GM23248 (cell line): ENCODE results near the gene EVPL. TPM values are rescaled to one million over a fixed set of nuclear protein-coding genes. Genes with fewer than 3 reads are reported as not detected.

Experiments used
- DNase-seq: peaks from one replicate; pipeline ENCODE4 v3.0.0-alpha.2; 2015
- H2AFZ ChIP-seq: fragments of 200-600 bp; sonication (generic); 2 replicates; pipeline ENCODE4 v1.6.1; 2016; ENCODE audit warnings: antibody characterized with exemption
- H3F3A ChIP-seq: fragments of 200-600 bp; sonication (generic); 2 replicates; pipeline ENCODE4 v1.6.1; 2016; ENCODE audit warnings: mild to moderate bottlenecking, antibody characterized with exemption, mixed run types; ENCODE audit not compliant: insufficient read depth
- H3K27ac ChIP-seq: fragments of 200-600 bp; sonication (generic); 2 replicates; pipeline ENCODE4 v1.5.1; 2016; ENCODE audit warnings: mild to moderate bottlenecking
- H3K27me3 ChIP-seq: fragments of 200-600 bp; sonication (generic); replicated peaks from 2 replicates; pipeline ENCODE4 v1.6.1; 2016; ENCODE audit warnings: mild to moderate bottlenecking; ENCODE audit not compliant: insufficient read depth
- H3K36me3 ChIP-seq: fragments of 200-600 bp; sonication (generic); 2 replicates; pipeline ENCODE4 v1.6.1; 2016; ENCODE audit warnings: low read depth, mild to moderate bottlenecking
- H3K4me1 ChIP-seq: fragments of 200-600 bp; sonication (generic); 2 replicates; pipeline ENCODE4 v1.6.1; 2016; ENCODE audit warnings: mild to moderate bottlenecking; ENCODE audit not compliant: insufficient read depth
- H3K4me2 ChIP-seq: fragments of 200-600 bp; sonication (generic); one replicate; pipeline ENCODE4 v1.6.1; 2016; ENCODE audit warnings: mild to moderate bottlenecking; ENCODE audit not compliant: unreplicated experiment
- H3K4me3 ChIP-seq: fragments of 200-600 bp; sonication (generic); 2 replicates; pipeline ENCODE4 v1.5.1; 2016; ENCODE audit warnings: mild to moderate bottlenecking
- H3K79me2 ChIP-seq: fragments of 200-600 bp; sonication (generic); 2 replicates; pipeline ENCODE4 v1.6.1; 2016; ENCODE audit warnings: mild to moderate bottlenecking; ENCODE audit not compliant: insufficient read depth
- H3K9ac ChIP-seq: fragments of 200-600 bp; sonication (generic); 2 replicates; pipeline ENCODE4 v1.6.1; 2016; ENCODE audit warnings: mild to moderate bottlenecking
- H3K9me2 ChIP-seq: fragments of 200-600 bp; sonication (generic); 2 replicates; pipeline ENCODE4 v1.6.1; 2016; ENCODE audit warnings: mixed run types, mild to moderate bottlenecking, moderate library complexity; ENCODE audit not compliant: insufficient read depth
- H3K9me3 ChIP-seq: fragments of 200-600 bp; sonication (generic); one replicate; pipeline ENCODE4 v1.6.1; 2017; ENCODE audit warnings: low read depth
- H4K20me1 ChIP-seq: fragments of 200-600 bp; sonication (generic); 2 replicates; pipeline ENCODE4 v1.6.0; 2016; ENCODE audit not compliant: insufficient read depth
- EZH2 ChIP-seq: fragments of 200-600 bp; sonication (generic); IDR thresholded peaks from 2 replicates; pipeline ENCODE4 v1.6.1; 2018; ENCODE audit warnings: antibody characterized with exemption, mild to moderate bottlenecking; ENCODE audit not compliant: insufficient read depth, poor library complexity, severe bottlenecking
- EZH2phosphoT487 ChIP-seq: fragments of 200-600 bp; sonication (generic); IDR thresholded peaks from 2 replicates; pipeline ENCODE4 v1.6.1; 2018; ENCODE audit warnings: antibody characterized with exemption, moderate library complexity, mild to moderate bottlenecking, low read depth; ENCODE audit not compliant: insufficient read depth
- whole genome bisulfite sequencing, 2 experiments: methylation state at CpG; one replicate each; pipeline ENCODE4 v1.1.6; 2015 to 2017; ENCODE audit warnings: low lambda C conversion rate in 2 of 2, low coverage in 1 of 2; ENCODE audit errors: missing lambda C conversion rate in 2 of 2; 5-methylcytosine and 5-hydroxymethylcytosine counted together
- in situ Hi-C: fragments of 300-500 bp; cut with MboI; formaldehyde crosslinking; loops from 2 replicates; pipeline ENCODE4 v1.15.0; 2020
- polyA plus RNA-seq: library from polyadenylated mRNA; unstranded; fragments of >200 nt; fragmentation: Nextera tagmentation; extraction: Ambion mirVana; gene quantifications from 2 replicates; pipeline ENCODE4 v1.2.1, GENCODE V29; 2016
- total RNA-seq: library from RNA; depleted of rRNA; stranded (reverse); fragments of >200 nt; shearing (Covaris generic); gene quantifications from 2 replicates; pipeline ENCODE4 v1.2.3, GENCODE V29; 2014

EVPL gene
- total and polyA plus RNA-seq, 2 experiments from 2014 or later: not detected

- Histone ChIP-seq H3K9me2 (no peaks in the 10 kb centered on the region), H3K27me3 (no peaks in the 10 kb centered on the region), H3K4me3 (no peak overlapping the region), H3F3A (no peaks in the 10 kb centered on the region), H3K27ac (no peak overlapping the region), H3K79me2 (no peaks in the 10 kb centered on the region), H3K4me1 (no peaks in the 10 kb centered on the region), H2AFZ (no peak overlapping the region), H4K20me1 (no peaks in the 10 kb centered on the region), H3K4me2 (no peak overlapping the region), H3K9ac (no peak overlapping the region), H3K9me3 (no peaks in the 10 kb centered on the region), H3K36me3 (no peaks in the 10 kb centered on the region)
- TF ChIP-seq EZH2: no peak
- no peak for TF ChIP-seq EZH2phosphoT487
- in situ Hi-C loops: no loop called here
- peak; percentile 67 for DNase-seq
- WGBS, 2 experiments: 42 to 44% methylated on average over 16 of the region's 16 CpGs
Observed at GRCh38 chr17:76005263-76006149, 21.6 kb downstream of the EVPL start.

- Histone ChIP-seq H3K4me3 (no peak overlapping the region), H3K79me2 (no peaks in the 10 kb centered on the region), H3K9me3 (no peaks in the 10 kb centered on the region), H3K36me3 (no peaks in the 10 kb centered on the region), H3K9ac (no peak overlapping the region), H3K27ac (no peak overlapping the region), H4K20me1 (no peaks in the 10 kb centered on the region), H3F3A (no peaks in the 10 kb centered on the region), H3K4me2 (no peak overlapping the region), H2AFZ (no peak overlapping the region), H3K9me2 (no peaks in the 10 kb centered on the region), H3K4me1 (no peaks in the 10 kb centered on the region), H3K27me3 (no peaks in the 10 kb centered on the region)
- no peak for DNase-seq
- no peak for TF ChIP-seq EZH2phosphoT487
- TF ChIP-seq EZH2: no peak
- 69 to 79% methylated on average over 7 to 8 of the region's 8 CpGs for WGBS, 2 experiments
- in situ Hi-C loops: no loop called here
Observed at GRCh38 chr17:76004750-76005262, 22.3 kb downstream of the EVPL start.

GRCh38 chr17:76003915-76004314 lies 23.2 kb downstream of the EVPL start:
- no peaks in the 10 kb centered on the region for H3K4me1 ChIP-seq
- H3K9ac ChIP-seq: no peak overlapping the region
- no peak for DNase-seq
- WGBS, 2 experiments: 78 to 80% methylated on average over 6 of the region's 6 CpGs
- no peaks in the 10 kb centered on the region for H3K36me3 ChIP-seq
- no peaks in the 10 kb centered on the region for H3K27me3 ChIP-seq
- H3F3A ChIP-seq: no peaks in the 10 kb centered on the region
- H4K20me1 ChIP-seq: no peaks in the 10 kb centered on the region
- no peak overlapping the region for H3K4me3 ChIP-seq
- no peak for TF ChIP-seq EZH2phosphoT487
- no peak for TF ChIP-seq EZH2
- H3K27ac ChIP-seq: no peak overlapping the region
- no peak overlapping the region for H3K4me2 ChIP-seq
- no peaks in the 10 kb centered on the region for H3K9me3 ChIP-seq
- no peak overlapping the region for H2AFZ ChIP-seq
- H3K79me2 ChIP-seq: no peaks in the 10 kb centered on the region
- in situ Hi-C loops: no loop called here
- no peaks in the 10 kb centered on the region for H3K9me2 ChIP-seq

GRCh38 chr17:76002100-76002499 lies 25.0 kb downstream of the EVPL start:
- Histone ChIP-seq H3K4me3 (no peak overlapping the region), H3K36me3 (no peaks in the 10 kb centered on the region), H3K9me2 (no peaks in the 10 kb centered on the region), H3K27ac (no peak overlapping the region), H3K79me2 (no peaks in the 10 kb centered on the region), H3K4me1 (peaks cover 5% of the 10 kb centered on the region; the same call in 1 of the 2 replicates), H3K4me2 (no peak overlapping the region), H2AFZ (no peak overlapping the region), H3K9me3 (no peaks in the 10 kb centered on the region), H3F3A (0 out of 2 replicates have a peak, but pooled peaks cover 7% of the 10 kb centered on the region), H3K9ac (no peak overlapping the region), H3K27me3 (no peaks in the 10 kb centered on the region), H4K20me1 (no peaks in the 10 kb centered on the region)
- in situ Hi-C loops: no loop called here
- no peak for TF ChIP-seq EZH2
- no peak for TF ChIP-seq EZH2phosphoT487
- no peak for DNase-seq
- 89 to 94% methylated on average over 12 of the region's 12 CpGs for WGBS, 2 experiments
